ENCODE data around the gene AUNIP.

AUNIP gene

DNA sequence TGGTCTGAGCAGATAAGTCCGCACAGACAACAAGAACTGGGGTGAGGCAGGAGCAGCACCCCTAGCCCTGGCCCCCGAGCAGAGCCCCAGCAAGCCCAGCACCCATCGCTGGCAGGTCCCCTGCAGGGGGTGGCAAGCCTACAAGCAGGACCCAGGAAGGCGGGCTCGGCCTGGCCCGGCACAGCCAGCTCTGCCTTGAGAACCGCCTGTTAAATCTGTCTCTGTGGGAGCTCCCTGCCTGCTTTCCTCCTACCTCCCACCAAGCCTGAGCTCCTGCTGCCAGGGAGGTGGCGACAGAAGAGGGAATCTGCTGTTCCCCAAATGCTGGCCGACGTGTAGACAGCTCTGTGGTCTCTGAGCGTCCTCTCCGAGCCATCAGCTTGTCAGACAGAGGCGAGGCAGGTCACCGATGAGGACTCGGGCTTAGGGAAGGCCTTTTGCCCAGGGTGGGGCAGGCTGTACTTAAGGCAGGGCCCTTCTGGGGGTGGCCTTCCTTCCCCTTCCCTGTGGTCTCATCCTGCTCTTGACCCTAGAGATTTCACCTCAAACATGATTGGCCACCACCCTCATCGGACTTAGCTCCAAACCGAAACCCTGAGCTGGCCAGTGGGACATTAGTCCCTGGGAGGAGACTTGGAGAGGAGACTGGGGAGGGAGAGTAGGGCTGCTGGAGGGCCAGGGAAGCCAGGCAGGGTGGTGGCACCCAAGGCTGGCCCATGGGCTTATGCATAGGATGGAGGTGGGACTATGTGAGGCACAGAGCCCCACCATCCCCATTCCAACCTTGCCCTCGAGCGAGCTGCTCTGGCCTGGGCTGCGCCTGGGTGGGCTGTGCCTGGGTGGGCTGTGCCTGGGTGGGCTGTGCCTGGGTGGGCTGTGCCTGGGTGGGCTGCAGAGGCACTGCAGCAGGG is 51.5 kb downstream of the AUNIP start:
- no peaks in the 10 kb centered on the region for H3K27me3 Mint-ChIP-seq
- H3K27ac Mint-ChIP-seq = no peak overlapping the region

DNA sequence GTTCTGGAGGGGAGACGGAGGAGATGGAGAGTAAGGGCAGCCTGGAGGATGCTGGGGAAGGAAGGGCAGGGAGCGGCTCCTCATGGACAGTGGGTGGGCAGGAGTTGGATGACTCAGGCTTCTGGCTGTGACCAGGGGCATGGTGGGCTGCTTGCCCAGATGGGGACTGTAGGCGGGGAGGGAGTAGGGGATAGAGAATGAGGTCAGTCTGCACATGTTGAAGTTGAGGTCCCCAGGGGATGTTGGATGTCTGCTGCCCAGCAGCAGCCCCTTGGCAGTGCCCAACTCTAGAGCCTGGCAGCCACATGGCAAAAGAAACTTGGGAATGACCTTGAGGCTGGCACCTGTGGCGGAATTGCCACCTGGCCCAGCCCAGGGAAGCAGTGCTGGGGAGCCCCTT is 52.8 kb downstream of the AUNIP start:
- H3K4me3 Mint-ChIP-seq = no peak overlapping the region
- H3K9me3 Mint-ChIP-seq = no peaks in the 10 kb centered on the region
- peaks cover 45% of the 10 kb centered on the region for H3K36me3 Mint-ChIP-seq (ENCODE audit: low read depth)
- H3K27me3 Mint-ChIP-seq = no peaks in the 10 kb centered on the region
- H3K27ac Mint-ChIP-seq = no peak overlapping the region
- peaks cover 37% of the 10 kb centered on the region for H3K4me1 Mint-ChIP-seq (ENCODE audit: low read depth)
- DNase-seq = no peak

More for the DNA sequence above, 51.5 kb downstream of the AUNIP start:
- H3K4me1 Mint-ChIP-seq (ENCODE audit: low read depth) = peaks cover 26% of the 10 kb centered on the region
- H3K36me3 Mint-ChIP-seq (ENCODE audit: low read depth) = peaks cover 46% of the 10 kb centered on the region
- no peak overlapping the region for H3K4me3 Mint-ChIP-seq
- no peaks in the 10 kb centered on the region for H3K9me3 Mint-ChIP-seq
- DNase-seq = no peak

DNA sequence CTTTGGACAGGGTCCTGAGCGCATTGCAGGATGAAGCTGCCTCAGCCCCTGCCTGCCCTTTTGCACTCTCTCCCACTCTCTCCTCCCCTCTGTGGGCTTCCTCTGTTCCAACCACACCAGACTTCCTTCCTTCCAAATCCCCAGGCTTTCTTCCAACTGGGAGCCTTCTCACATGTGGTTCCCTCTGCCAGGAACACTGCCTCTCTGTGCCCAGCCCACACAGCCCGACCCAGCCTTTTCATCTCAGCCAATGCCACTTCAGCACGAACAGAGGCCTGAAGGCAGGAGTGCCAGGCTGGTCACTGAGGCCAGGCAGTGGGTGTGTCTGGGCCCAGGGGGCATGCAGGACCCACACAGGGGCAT is 53.4 kb downstream of the AUNIP start:
- peaks cover 41% of the 10 kb centered on the region for H3K36me3 Mint-ChIP-seq (ENCODE audit: low read depth)
- DNase-seq = no peak
- no peak overlapping the region for H3K4me3 Mint-ChIP-seq
- no peak overlapping the region for H3K27ac Mint-ChIP-seq
- H3K9me3 Mint-ChIP-seq = no peaks in the 10 kb centered on the region
- peaks cover 39% of the 10 kb centered on the region for H3K4me1 Mint-ChIP-seq (ENCODE audit: low read depth)
- no peaks in the 10 kb centered on the region for H3K27me3 Mint-ChIP-seq

DNA sequence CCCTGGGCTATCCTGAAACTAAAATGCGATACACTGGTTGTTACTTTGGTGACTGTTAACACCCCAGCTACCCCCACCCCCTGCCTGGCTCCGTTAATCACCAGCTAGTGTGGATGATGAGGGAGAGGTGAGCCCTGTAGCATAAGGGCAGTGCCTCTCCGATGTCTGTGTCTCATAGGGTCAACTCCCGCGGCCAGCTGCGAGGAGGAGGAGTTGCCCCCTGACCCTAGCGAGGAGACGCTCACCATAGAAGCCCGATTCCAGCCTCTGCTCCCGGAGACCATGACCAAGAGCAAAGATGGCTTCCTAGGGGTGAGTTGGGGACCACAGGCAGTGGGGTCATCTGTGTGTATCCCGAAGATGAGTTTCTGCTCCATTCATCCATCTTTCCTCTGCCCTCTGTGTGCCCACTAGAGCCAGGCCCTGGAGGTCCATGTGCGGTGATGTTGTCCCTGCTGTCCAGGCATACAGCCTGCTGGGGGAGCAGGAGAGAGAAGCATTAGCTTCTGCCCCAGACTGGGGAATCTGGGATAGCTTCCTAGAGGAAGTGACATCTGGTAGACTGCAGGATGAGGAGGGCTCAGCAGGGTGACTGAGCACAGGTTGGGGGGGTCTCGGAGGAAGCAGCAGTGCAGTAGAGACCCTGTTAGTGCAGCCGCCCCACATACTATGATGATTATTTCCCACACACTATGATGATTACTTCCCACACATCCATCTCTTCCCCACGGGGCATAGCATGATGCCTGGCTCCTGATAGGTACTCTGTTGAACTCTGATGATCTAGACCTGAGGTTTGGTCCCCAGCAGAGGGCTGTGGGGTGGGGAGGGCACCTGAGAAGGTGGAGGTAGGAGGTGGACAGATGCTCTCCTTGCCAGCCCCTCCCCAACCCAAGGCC is 54.0 kb downstream of the AUNIP start:
- DNase-seq = no peak
- Mint-ChIP-seq H3K4me3 (no peak overlapping the region), H3K36me3 (ENCODE audit: low read depth) (peaks cover 37% of the 10 kb centered on the region), H3K27me3 (no peaks in the 10 kb centered on the region), H3K9me3 (no peaks in the 10 kb centered on the region), H3K27ac (peak overlapping the region; percentile 67), H3K4me1 (ENCODE audit: low read depth) (peaks cover 41% of the 10 kb centered on the region)

DNA sequence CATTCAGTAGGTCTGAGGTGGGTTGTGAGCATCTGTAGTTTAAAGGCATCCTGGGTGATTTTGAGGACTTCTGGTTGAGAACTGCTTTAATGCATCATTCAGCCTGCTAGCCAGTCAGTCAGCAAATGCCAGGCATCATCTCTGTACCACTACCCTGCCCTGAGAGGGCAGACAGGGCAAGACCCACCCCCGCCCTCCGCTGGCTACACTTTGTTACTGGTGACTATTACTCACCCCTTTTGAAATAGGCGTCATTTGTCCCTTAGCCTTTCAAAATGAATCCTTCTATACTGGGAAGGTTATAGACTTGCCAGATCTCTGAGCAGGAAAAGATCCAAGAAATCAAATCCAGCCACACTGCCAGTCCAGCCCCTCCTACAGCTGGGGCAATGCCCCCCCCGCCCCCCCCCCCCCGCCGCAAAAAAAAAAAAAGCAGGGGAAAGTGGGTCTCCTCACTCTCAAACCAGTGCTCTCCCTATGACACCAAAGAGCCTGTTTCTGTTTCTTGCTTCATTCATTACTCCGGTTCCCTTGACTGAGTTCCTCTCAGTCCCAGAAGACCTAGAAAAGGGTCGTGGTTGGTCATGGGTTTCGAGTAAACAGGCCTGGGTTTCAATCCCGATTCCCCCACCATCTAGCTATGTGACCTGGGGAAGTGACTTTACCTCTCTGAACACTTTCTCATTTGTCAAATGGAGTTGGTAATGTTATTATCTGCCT is 54.9 kb downstream of the AUNIP start:
- Mint-ChIP-seq H3K4me1 (ENCODE audit: low read depth) (peaks cover 45% of the 10 kb centered on the region), H3K9me3 (no peaks in the 10 kb centered on the region), H3K27me3 (no peaks in the 10 kb centered on the region), H3K27ac (peak overlapping the region; percentile 67), H3K36me3 (ENCODE audit: low read depth) (peaks cover 29% of the 10 kb centered on the region), H3K4me3 (no peak overlapping the region)
- DNase-seq = no peak

DNA sequence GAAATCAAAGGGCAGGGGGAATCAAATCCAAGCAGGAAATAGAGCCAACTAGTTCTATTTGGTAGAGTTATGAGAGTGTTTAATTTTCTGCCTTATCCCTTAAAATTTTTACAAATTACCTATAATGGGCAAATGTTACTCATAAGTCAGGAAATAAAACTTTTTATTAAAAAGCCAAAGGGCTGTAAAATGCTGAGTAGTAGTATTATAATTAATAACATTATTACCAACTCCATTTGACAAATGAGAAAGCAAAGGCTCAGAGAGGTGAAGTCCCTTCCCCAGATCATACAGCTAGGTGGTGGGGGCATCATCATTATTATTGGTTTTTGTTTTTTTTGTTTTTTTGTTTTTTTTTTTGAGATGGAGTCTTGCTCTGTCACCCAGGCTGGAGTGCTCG is 55.9 kb downstream of the AUNIP start:
- no peak for DNase-seq
- Mint-ChIP-seq H3K9me3 (no peaks in the 10 kb centered on the region), H3K4me3 (no peak overlapping the region), H3K27ac (no peak overlapping the region), H3K4me1 (ENCODE audit: low read depth) (peaks cover 51% of the 10 kb centered on the region), H3K27me3 (no peaks in the 10 kb centered on the region), H3K36me3 (ENCODE audit: low read depth) (peaks cover 21% of the 10 kb centered on the region)

DNA sequence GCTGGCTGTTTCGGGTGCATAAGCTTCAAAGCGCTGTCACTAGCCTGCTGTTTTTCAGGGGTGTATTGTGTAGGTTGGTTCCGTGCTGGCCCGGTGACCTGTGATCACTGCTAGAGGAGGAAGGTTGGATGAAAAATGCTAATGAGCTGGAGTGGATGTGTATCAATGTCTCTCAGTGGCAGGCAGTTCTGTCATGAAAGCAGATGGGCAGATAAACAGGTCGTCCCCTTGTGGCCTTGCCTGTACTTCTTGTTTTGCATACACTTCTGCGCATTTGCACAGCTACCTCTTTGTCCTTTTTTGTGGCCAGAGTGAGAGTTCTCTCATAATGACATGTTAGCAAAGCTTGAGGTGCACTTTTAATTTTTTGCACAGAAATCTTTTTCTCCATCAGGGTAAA is 56.3 kb downstream of the AUNIP start:
- H3K27me3 Mint-ChIP-seq = no peaks in the 10 kb centered on the region
- H3K4me1 Mint-ChIP-seq (ENCODE audit: low read depth) = peaks cover 55% of the 10 kb centered on the region
- H3K4me3 Mint-ChIP-seq = no peak overlapping the region
- H3K36me3 Mint-ChIP-seq (ENCODE audit: low read depth) = peaks cover 21% of the 10 kb centered on the region
- no peak for DNase-seq
- H3K9me3 Mint-ChIP-seq = no peaks in the 10 kb centered on the region
- H3K27ac Mint-ChIP-seq = no peak overlapping the region

DNA sequence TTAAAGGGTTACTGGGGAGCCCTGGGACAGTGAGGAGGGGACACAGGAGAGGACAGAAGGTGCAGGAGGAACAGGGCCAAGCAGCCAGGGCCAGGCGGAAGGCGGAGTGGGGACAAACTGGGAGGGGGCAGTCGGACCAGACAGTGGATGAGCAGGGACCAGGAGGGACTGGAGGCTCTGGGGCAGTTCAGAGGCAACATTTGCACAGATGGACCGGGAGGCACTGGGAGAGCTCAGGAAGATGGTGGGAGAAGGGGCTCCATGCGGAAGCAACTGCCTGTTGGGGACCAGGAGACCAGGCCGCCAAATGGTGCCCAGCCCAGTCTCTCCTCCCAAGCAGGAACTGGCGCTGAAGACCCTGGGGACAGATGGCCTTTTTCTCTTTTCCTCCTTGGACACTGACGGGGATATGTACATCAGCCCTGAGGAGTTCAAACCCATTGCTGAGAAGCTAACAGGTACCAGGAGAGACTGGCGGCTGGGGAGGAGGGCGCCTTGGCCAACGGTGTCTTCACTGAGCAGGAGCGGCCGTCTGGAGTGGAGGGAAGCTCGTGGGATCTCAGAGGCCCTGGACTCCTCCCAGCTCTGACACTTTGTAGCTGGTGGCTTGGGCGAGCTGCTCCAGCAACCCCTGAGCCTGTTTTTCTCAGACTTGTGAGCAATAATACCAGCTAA is 58.4 kb downstream of the AUNIP start:
- Mint-ChIP-seq H3K4me1 (ENCODE audit: low read depth) (peaks cover 76% of the 10 kb centered on the region), H3K27ac (peak overlapping the region; percentile 72)

DNA sequence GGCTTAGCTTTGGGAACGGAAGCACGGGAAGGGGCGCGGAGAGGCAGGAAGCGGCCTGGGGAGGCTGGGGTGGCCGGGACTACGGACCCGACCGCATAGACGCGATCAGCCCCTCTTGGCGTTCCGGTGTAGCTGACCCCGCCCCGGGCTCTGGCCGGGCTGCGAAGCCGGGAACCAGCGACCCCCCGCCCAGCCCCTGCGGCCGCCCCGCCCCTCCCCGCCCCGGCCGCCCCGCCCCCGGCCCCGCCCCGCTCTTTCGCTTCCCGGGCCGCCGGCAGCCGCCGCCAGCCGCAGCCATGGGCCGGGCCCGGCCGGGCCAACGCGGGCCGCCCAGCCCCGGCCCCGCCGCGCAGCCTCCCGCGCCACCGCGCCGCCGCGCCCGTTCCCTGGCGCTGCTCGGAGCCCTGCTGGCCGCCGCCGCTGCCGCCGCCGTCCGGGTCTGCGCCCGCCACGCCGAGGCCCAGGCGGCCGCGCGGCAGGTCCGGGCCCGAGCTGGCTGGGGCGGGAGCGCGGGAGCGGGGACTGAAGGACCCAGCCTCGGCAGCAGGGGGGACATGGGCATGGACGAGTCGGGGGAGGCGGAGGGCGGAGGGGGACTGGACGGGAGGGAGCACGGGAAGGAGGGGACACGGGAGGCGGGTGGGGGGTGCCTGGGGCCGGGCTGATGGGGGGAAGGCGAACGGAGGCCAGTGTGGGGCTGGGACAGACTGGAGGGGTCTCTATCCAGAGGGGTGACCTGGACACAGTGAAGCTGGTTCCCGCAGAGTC is 59.1 kb downstream of the AUNIP start, which contains the start of gene SELENON:
TSS of gene SELENON (plus strand) at position 259 of the 768 bp plus-strand sequence. CDS start at position 297, 38 bp downstream.
- Mint-ChIP-seq H3K4me3 (peak within 1 kb of the TSS; percentile 82), H3K4me1 (ENCODE audit: low read depth) (peaks cover 77% of the 10 kb centered on the region), H3K9me3 (no peaks in the 10 kb centered on the region), H3K27ac (peak within 1 kb of the TSS; percentile 72), H3K27me3 (no peaks in the 10 kb centered on the region), H3K36me3 (ENCODE audit: low read depth) (peaks cover under 1% of the 10 kb centered on the region)
- DNase-seq = peak; percentile 74

More for the DNA sequence above, 58.4 kb downstream of the AUNIP start:
- no peak for DNase-seq
- no peaks in the 10 kb centered on the region for H3K9me3 Mint-ChIP-seq
- peaks cover 8% of the 10 kb centered on the region for H3K36me3 Mint-ChIP-seq (ENCODE audit: low read depth)
- H3K27me3 Mint-ChIP-seq = no peaks in the 10 kb centered on the region
- peak overlapping the region; percentile 82 for H3K4me3 Mint-ChIP-seq

DNA sequence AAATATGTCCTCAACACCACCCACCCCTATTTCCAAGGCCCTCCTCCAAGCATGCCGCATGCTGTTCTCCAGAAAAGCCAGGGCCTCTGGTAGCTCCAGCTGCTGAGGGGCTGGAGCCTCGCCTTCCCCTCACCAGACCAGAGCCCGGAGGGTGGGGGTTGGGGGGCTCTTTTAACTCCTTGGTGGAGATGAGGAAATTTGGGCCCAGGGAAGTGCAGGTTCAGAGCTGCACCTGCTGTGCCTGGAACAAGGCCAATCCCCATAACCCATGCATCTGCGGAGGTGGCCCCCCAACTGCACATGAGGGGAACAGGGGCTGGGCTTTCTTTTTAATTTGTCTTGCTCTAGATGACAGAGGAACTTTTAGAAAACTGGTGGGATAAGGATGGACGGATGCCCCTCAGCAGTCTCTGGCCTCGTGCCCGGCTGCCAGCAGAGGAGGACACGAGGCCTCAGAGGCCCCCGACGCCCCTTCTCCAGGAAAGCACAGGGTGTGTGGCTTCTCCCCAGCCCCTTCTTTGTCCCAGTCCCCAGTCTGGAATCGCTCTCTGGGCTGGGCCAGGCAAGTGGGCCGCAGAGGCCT is 59.8 kb downstream of the AUNIP start:
- DNase-seq = no peak
- no peaks in the 10 kb centered on the region for H3K9me3 Mint-ChIP-seq
- H3K4me3 Mint-ChIP-seq = peak overlapping the region; percentile 65
- H3K27me3 Mint-ChIP-seq = no peaks in the 10 kb centered on the region
- peaks cover 74% of the 10 kb centered on the region for H3K4me1 Mint-ChIP-seq (ENCODE audit: low read depth)
- peak overlapping the region; percentile 69 for H3K27ac Mint-ChIP-seq
- no peaks in the 10 kb centered on the region for H3K36me3 Mint-ChIP-seq (ENCODE audit: low read depth)

DNA sequence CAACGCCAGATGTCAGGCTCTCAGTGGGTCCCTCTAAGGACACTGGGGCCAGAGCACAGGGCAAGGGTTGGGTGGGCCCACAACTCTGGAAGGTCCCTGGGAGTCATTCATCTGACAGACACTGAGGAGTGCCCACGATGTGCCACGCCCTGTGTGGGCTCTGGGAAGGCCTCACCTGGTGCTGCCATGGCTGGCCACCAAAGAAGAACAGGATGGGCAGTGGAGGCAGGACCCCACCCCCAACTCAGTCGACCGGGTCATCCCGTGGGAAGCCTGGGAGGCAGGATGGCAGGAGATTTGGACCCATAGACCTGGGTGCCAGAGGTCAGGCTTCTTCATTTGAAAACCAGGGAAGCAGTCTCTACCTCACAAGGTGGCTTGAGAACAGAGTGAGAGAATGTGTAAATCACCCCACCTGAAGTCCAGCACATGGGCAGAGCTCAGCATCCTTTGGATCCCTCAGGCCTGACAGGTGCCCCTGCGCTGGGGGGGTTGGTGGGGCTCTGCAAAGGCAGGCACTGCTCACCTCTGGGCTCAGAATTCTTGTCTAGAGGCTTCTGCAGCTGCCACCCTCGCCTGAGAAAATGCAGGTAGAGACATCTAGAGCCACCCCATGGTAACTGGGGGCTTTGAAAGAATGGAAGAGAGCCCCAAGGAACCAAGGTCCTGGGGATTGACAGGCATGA is 60.4 kb downstream of the AUNIP start:
- no peaks in the 10 kb centered on the region for H3K36me3 Mint-ChIP-seq (ENCODE audit: low read depth)
- no peaks in the 10 kb centered on the region for H3K9me3 Mint-ChIP-seq
- peaks cover 72% of the 10 kb centered on the region for H3K4me1 Mint-ChIP-seq (ENCODE audit: low read depth)
- peak overlapping the region; percentile 65 for H3K4me3 Mint-ChIP-seq
- H3K27ac Mint-ChIP-seq = no peak overlapping the region
- DNase-seq = no peak
- H3K27me3 Mint-ChIP-seq = no peaks in the 10 kb centered on the region

DNA sequence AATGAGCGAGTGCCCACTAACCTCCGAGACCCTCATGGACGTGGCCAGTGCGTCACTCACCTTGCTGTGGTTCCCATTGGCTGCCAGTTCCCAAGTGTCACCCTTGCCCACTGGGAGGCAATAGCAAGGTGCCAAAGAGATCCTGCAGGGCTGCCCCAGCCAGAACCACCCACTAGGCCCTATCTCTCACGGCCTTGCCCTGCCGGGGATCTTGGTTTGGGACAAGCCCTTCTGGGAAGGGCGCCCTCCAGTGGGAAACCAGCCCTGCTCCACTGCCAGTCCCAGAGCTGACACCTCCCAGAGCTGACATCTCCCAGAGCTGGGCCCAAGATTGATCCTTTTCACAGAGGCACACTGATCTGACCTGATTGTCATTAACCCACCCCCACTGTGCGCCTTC is 61.3 kb downstream of the AUNIP start:
- no peaks in the 10 kb centered on the region for H3K36me3 Mint-ChIP-seq (ENCODE audit: low read depth)
- H3K4me1 Mint-ChIP-seq (ENCODE audit: low read depth) = peaks cover 71% of the 10 kb centered on the region
- no peaks in the 10 kb centered on the region for H3K9me3 Mint-ChIP-seq
- H3K27ac Mint-ChIP-seq = no peak overlapping the region
- H3K4me3 Mint-ChIP-seq = no peak overlapping the region
- no peak for DNase-seq
- H3K27me3 Mint-ChIP-seq = no peaks in the 10 kb centered on the region
